GM21619 (cell line): ENCODE results near the gene TGFB2.

ENCODE experiments used
- ATAC-seq: cut with Tn5 transposase; IDR thresholded peaks from one replicate; pipeline ENCODE4 v1.9.1; 2021; ENCODE audit not compliant: unreplicated experiment

TGFB2 gene

GRCh38 chr1:218384581-218384993 lies 39.5 kb downstream of the TGFB2 start:
- ATAC-seq = no peak

- no peak for ATAC-seq
These were observed 43.5 kb downstream of the TGFB2 start for GRCh38 chr1:218388591-218388990.

- no peak for ATAC-seq
These were observed 45.5 kb downstream of the TGFB2 start for GRCh38 chr1:218390618-218391017.

- ATAC-seq = no peak
These were observed 47.6 kb downstream of the TGFB2 start for GRCh38 chr1:218392780-218393179.

- no peak for ATAC-seq
These were observed 49.3 kb downstream of the TGFB2 start for GRCh38 chr1:218394416-218394815.

- ATAC-seq = no peak
These were observed 49.9 kb downstream of the TGFB2 start for GRCh38 chr1:218394989-218395388.

- no peak for ATAC-seq
These were observed 50.8 kb downstream of the TGFB2 start for GRCh38 chr1:218395916-218396315.

- no peak for ATAC-seq
These were observed 52.7 kb downstream of the TGFB2 start for GRCh38 chr1:218397752-218398339.

- ATAC-seq = no peak
These were observed 55.5 kb downstream of the TGFB2 start for GRCh38 chr1:218400624-218401023.

- no peak for ATAC-seq
These were observed 56.4 kb downstream of the TGFB2 start for GRCh38 chr1:218401441-218401997.

GRCh38 chr1:218401998-218402785 lies 57.1 kb downstream of the TGFB2 start:
- ATAC-seq = no peak

GRCh38 chr1:218402786-218403120 lies 57.6 kb downstream of the TGFB2 start:
- ATAC-seq = no peak

- ATAC-seq = no peak
These were observed 58.2 kb downstream of the TGFB2 start for GRCh38 chr1:218403300-218403699.

GRCh38 chr1:218407630-218408029 lies 62.5 kb downstream of the TGFB2 start:
- no peak for ATAC-seq

GRCh38 chr1:218408135-218408534 lies 63.0 kb downstream of the TGFB2 start:
- ATAC-seq = no peak

GRCh38 chr1:218408942-218409341 lies 63.8 kb downstream of the TGFB2 start:
- ATAC-seq = no peak

- no peak for ATAC-seq
These were observed 64.9 kb downstream of the TGFB2 start for GRCh38 chr1:218409946-218410510.

- no peak for ATAC-seq
These were observed 66.0 kb downstream of the TGFB2 start for GRCh38 chr1:218411101-218411500.

- no peak for ATAC-seq
These were observed 67.0 kb downstream of the TGFB2 start for GRCh38 chr1:218412171-218412570.

- no peak for ATAC-seq
These were observed 68.0 kb downstream of the TGFB2 start for GRCh38 chr1:218413179-218413578.

GRCh38 chr1:218414060-218414728 lies 69.1 kb downstream of the TGFB2 start:
- no peak for ATAC-seq

- ATAC-seq = no peak
These were observed 70.6 kb downstream of the TGFB2 start for GRCh38 chr1:218415726-218416125.
